Activated CD4-positive, alpha-beta T cell treated with anti-CD3 and anti-CD28 coated beads, Interleukin-2, amount 10 ng/mL, durations not matched to agents 7 days and 5 days (primary cell): Measurements from ENCODE around the gene RBM4B. TPM values are rescaled to one million over a fixed set of nuclear protein-coding genes. Genes with fewer than 3 reads are reported as not detected.
"Not testable (repeated sequence)": the region's sequence is repeated elsewhere in the genome, so short reads cannot be mapped to it uniquely, and the experiment has no call there.

Experiments used
- CTCF ChIA-PET: fragments of 350-600 bp; sonication (Branson Sonifier 250); formaldehyde crosslinking; loops from one replicate; lab custom pipeline; 2021; ENCODE audit warnings: antibody characterized with exemption; lab: Charles Lee
- POLR2A ChIA-PET: fragments of 350-600 bp; sonication (Branson Sonifier 250); formaldehyde crosslinking; loops from one replicate; lab custom pipeline; 2021; ENCODE audit warnings: antibody characterized with exemption; lab: Charles Lee
- DNase-seq: peaks from one replicate; pipeline ENCODE4 v3.0.0-alpha.2; 2020
- H3K27ac Mint-ChIP-seq: one replicate; pipeline ENCODE4 v1.8.0; 2021; ENCODE audit warnings: mild to moderate bottlenecking, moderate library complexity, mixed read lengths
- H3K27me3 Mint-ChIP-seq: one replicate; pipeline ENCODE4 v1.8.0; 2021; ENCODE audit warnings: mixed read lengths
- H3K36me3 Mint-ChIP-seq: one replicate; pipeline ENCODE4 v1.8.0; 2021; ENCODE audit warnings: low read depth, mixed read lengths
- H3K4me1 Mint-ChIP-seq: one replicate; pipeline ENCODE4 v1.8.0; 2021; ENCODE audit warnings: mixed read lengths
- H3K4me3 Mint-ChIP-seq: one replicate; pipeline ENCODE4 v1.8.0; 2021; ENCODE audit warnings: mild to moderate bottlenecking, moderate library complexity, mixed read lengths
- H3K9me3 Mint-ChIP-seq: one replicate; pipeline ENCODE4 v1.8.0; 2021; ENCODE audit warnings: mixed read lengths
- total RNA-seq, 2 experiments: library from RNA; stranded (reverse); gene quantifications; one replicate each; pipeline ENCODE4 v1.2.3, GENCODE V29; 2021

RBM4B gene
- total RNA-seq, 2 experiments from 2014 or later, result 18.1 to 20.4 TPM

DNA sequence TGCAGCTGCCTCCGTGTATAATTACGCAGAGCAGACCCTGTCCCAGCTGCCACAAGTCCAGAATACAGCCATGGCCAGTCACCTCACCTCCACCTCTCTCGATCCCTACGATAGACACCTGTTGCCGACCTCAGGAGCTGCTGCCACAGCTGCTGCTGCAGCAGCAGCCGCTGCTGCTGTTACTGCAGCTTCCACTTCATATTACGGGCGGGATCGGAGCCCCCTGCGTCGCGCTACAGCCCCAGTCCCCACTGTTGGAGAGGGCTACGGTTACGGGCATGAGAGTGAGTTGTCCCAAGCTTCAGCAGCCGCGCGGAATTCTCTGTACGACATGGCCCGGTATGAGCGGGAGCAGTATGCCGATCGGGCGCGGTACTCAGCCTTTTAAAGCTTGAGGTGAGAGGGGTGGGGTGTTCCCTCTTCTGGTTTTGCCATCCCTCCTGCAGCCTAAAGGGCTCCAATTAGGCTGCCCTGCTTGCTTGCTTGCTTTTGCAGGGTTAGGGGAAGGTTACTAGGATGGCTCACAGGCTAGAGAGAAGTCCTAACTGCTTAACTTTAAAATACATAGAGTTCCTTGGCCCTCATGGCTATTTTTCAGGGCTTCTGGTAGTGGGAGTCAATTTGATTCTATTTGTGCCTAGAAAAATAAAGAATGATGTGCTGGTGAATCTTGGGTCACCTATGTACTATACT, 33.8 kb downstream of the RBM4B start:
- no peak overlapping the region for H3K4me3 Mint-ChIP-seq
- no peaks in the 10 kb centered on the region for H3K27me3 Mint-ChIP-seq
- DNase-seq, result no peak
- CTCF ChIA-PET, result no interaction called here
- H3K4me1 Mint-ChIP-seq, result peaks cover 82% of the 10 kb centered on the region
- H3K27ac Mint-ChIP-seq, result no peak overlapping the region
- no peaks in the 10 kb centered on the region for H3K9me3 Mint-ChIP-seq
- POLR2A ChIA-PET, result no interaction called here
- peaks cover 90% of the 10 kb centered on the region for H3K36me3 Mint-ChIP-seq

DNA sequence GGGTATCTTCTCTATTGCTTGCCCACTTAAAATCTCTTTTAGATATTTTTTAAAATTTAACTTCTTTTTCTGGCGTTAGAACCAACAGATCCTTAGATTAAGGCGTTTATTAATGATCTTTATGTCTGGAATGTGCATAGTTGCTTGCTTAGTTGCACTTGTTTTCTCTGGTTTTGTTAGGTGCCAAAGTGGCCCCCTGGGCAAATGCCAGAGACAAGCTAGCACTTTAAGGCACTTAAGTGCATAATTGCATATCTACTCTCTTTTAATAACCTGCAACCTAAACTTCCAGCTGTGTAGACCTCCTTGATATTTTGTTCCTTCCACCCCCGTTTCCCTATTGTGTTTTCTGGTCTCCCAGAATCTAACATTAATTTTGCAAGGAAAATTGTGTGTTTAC, 35.9 kb downstream of the RBM4B start:
- CTCF ChIA-PET, result interaction anchor here (1.0 to 3.8 kb wide), 2 partner anchors 23 to 36 kb away, joined by 3 to 17 read pairs; partner anchors contain the start of gene RBM4B
- H3K27ac Mint-ChIP-seq, result no peak overlapping the region
- no peaks in the 10 kb centered on the region for H3K9me3 Mint-ChIP-seq
- peak overlapping the region; percentile 91 for H3K4me3 Mint-ChIP-seq
- H3K27me3 Mint-ChIP-seq, result no peaks in the 10 kb centered on the region
- peaks cover 88% of the 10 kb centered on the region for H3K4me1 Mint-ChIP-seq
- peaks cover 90% of the 10 kb centered on the region for H3K36me3 Mint-ChIP-seq
- POLR2A ChIA-PET, result no interaction called here
- no peak for DNase-seq

DNA sequence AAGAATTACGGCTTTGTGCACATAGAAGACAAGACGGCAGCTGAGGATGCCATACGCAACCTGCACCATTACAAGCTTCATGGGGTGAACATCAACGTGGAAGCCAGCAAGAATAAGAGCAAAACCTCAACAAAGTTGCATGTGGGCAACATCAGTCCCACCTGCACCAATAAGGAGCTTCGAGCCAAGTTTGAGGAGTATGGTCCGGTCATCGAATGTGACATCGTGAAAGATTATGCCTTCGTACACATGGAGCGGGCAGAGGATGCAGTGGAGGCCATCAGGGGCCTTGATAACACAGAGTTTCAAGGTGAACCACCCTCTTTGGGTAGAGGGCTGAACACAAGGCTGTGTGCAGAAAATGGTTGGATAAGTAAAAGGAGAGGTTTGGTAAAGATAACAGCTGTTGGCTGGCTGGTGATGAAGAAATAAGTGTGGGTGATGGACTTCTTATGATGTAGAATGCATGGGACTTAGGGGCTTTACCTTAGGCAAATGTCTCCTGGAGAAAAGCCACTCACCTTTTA, 37.8 kb downstream of the RBM4B start:
- peaks cover 72% of the 10 kb centered on the region for H3K36me3 Mint-ChIP-seq
- not testable (repeated sequence) for DNase-seq, H3K27me3 Mint-ChIP-seq, H3K9me3 Mint-ChIP-seq
- peak overlapping the region; percentile 91 for H3K4me3 Mint-ChIP-seq
- ChIA-PET POLR2A (interaction anchor here (0.7 kb wide), 1 partner anchor 46 kb away, joined by 3 read pairs; no protein-coding TSS in a partner anchor), CTCF (interaction anchor here (1.2 to 3.8 kb wide), 4 partner anchors 13 to 38 kb away, joined by 3 to 23 read pairs (median 14); partner anchors contain the start of gene RBM4B)
- H3K4me1 Mint-ChIP-seq, result peaks cover 74% of the 10 kb centered on the region
- H3K27ac Mint-ChIP-seq, result peak overlapping the region; percentile 96

DNA sequence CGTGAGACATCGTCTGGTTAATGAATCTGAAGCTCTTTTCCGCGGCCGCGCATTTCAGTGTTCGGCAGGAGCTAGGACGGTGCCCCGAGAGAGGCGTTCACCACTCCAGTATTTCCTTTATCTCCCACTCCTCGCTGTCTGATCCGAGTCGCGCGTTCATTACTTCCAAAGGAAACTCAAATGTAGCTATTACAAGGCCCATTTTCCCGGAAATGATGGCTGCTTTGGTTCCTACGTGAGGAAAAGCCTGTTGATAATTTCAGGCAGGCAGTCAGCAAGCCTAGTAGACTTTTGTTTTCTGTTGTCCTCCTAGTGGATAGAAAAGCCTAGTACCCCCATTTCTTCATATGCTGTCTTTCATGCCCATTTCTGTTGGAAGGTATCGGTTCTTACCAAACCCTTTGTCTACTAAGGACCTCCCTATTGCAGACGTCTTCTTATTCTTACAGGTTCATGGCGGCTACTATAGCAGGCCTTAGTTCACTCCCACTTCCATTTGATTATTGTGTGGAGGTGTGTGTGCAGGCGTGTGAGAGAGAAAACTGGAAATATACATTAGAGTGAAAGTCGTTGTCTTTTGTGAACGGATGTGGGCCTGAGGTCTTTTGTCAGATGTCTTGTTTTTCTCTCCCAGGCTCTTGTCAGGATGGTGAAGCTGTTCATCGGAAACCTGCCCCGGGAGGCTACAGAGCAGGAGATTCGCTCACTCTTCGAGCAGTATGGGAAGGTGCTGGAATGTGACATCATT, 38.4 kb downstream of the RBM4B start:
- Mint-ChIP-seq H3K27me3 (no peaks in the 10 kb centered on the region), H3K4me1 (peaks cover 71% of the 10 kb centered on the region), H3K27ac (peak overlapping the region; percentile 96), H3K9me3 (no peaks in the 10 kb centered on the region), H3K4me3 (peak overlapping the region; percentile 91), H3K36me3 (peaks cover 71% of the 10 kb centered on the region)
- peak; percentile 46 for DNase-seq
- POLR2A ChIA-PET, result interaction anchor here (0.6 to 0.7 kb wide), 2 partner anchors 9 to 47 kb away, joined by 3 read pairs; no protein-coding TSS in a partner anchor
- CTCF ChIA-PET, result interaction anchor here (0.8 to 3.8 kb wide), 11 partner anchors 9 to 230 kb away, joined by 3 to 23 read pairs (median 4); partner anchors contain the start of gene RBM4B

DNA sequence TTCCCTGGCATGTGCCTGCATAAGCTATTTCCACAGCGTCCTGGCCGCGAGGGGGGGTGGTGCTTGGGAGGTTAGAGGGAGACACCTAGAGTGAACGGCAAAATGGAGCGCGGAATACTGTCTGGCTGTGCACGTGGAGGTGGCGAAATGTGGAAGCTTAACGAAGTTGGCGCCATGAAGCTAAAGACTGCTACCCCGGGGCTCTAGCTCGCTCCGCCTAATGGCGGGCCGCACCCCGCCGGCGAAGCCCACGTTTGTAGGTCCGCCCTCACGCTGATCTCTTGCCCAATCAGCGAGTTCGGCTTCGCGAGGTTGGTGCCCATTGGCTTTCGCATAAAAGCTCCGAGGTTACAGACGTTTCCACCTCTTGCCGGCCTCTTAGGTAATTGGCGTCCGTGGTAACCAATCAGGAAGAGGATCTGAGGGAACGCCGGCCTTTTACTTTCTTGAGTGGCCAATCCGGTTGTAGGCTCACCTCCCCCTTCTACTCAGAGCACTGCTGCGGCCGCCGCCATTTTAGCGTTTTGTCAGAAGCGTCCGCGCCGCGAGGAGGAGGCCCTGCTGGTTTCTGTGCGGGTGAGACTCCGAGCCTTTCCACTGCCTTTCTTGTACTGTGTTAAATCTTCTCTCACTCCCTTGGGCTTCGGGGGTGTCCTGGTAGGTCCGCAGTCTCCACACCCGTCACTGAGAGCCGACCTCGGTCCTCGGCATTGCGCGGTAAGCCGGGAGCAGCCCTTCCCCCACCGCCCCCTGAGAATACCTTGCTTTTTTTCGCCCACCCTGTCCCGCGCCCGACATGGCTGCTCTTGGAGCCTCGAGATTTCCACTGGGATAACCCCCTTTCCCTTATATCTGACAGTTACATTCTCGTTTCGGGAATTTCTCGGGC, 39.3 kb downstream of the RBM4B start, which contains the start of gene RBM4:
Gene RBM4 (plus strand): TSS at position 527 of the 889 bp plus-strand sequence. CDS start 1,009 bp downstream, outside the sequence.
- Mint-ChIP-seq H3K4me3 (peak within 1 kb of the TSS; percentile 91), H3K4me1 (peaks cover 63% of the 10 kb centered on the region), H3K27ac (peak within 1 kb of the TSS; percentile 96), H3K36me3 (peaks cover 66% of the 10 kb centered on the region), H3K27me3 (no peaks in the 10 kb centered on the region), H3K9me3 (no peaks in the 10 kb centered on the region)
- CTCF ChIA-PET, result interaction anchor here (0.6 to 3.8 kb wide), 19 partner anchors 9 to 1370 kb away, joined by 3 to 23 read pairs (median 4); partner anchors contain the start of genes RBM14 and RBM4B
- peak; percentile 99 for DNase-seq
- POLR2A ChIA-PET, result interaction anchor here (0.5 to 1.2 kb wide), 10 partner anchors 8 to 568 kb away, joined by 3 to 8 read pairs (median 4); partner anchors contain the start of genes NPAS4 and PELI3

DNA sequence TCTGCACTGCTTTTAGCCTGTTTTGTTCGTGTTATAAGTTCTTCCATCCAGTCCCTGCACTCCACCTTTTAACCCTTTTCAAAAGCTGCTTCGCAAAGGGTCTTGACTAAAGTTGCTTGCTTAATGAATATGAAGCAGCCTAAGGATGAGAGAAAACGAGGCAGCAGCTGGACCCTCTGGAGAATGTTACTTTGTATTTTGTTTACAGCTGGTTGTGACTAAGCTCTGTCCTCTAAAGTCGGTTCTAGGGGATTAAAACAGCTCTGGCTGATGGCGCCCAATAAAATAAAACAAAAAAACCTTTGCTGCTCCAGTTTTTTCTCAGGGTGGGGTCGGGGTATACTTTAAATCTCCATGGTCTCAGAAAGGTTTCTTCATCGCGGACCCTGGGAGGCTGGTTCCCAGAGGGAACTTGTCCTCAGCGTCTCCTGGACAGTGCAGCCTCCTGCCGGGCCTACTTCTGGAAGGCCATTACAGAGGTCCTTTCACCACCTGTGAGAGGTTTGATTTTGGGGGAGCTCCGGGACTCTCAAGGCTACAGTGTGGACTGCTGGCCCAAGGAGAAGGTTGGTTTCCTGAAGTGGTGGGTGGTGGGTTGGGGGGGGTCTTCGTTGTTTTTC, 40.0 kb downstream of the RBM4B start:
- Mint-ChIP-seq H3K4me3 (peak overlapping the region; percentile 91), H3K36me3 (peaks cover 65% of the 10 kb centered on the region), H3K27ac (peak overlapping the region; percentile 96), H3K4me1 (peaks cover 56% of the 10 kb centered on the region), H3K9me3 (no peaks in the 10 kb centered on the region), H3K27me3 (no peaks in the 10 kb centered on the region)
- no peak for DNase-seq
- POLR2A ChIA-PET, result interaction anchor here (0.5 to 1.2 kb wide), 9 partner anchors 12 to 567 kb away, joined by 3 to 8 read pairs (median 4); partner anchors contain the start of genes NPAS4 and PELI3
- CTCF ChIA-PET, result interaction anchor here (0.7 to 3.8 kb wide), 17 partner anchors 9 to 971 kb away, joined by 3 to 23 read pairs (median 4); partner anchors contain the start of genes RBM14 and RBM4B

DNA sequence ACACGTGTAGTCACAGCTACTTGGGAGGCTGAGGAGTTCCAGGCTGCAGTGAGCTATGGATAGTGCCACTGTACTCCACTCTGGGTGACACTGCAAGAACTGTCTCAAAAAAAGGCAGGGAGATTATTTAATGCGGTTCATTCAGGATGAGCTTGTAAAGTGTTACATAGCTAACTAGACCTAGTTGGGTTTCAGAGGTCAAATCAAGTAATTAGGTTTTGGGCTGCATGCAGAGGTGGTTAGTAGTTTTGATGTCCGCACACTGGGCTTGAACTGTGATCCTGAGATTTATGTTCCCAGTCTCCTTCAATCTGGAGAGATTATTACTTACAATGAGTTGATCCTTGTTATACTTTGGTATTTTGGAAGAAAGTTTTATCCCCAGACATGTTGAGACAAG, 41.3 kb downstream of the RBM4B start:
- Mint-ChIP-seq H3K36me3 (peaks cover 60% of the 10 kb centered on the region), H3K4me1 (peaks cover 48% of the 10 kb centered on the region), H3K9me3 (no peaks in the 10 kb centered on the region), H3K27me3 (no peaks in the 10 kb centered on the region), H3K27ac (no peak overlapping the region), H3K4me3 (no peak overlapping the region)
- DNase-seq, result no peak
- ChIA-PET CTCF (interaction anchor here (0.6 to 0.9 kb wide), 3 partner anchors 20 to 76 kb away, joined by 4 to 5 read pairs (median 5); partner anchors contain the start of gene RBM14), POLR2A (no interaction called here)

DNA sequence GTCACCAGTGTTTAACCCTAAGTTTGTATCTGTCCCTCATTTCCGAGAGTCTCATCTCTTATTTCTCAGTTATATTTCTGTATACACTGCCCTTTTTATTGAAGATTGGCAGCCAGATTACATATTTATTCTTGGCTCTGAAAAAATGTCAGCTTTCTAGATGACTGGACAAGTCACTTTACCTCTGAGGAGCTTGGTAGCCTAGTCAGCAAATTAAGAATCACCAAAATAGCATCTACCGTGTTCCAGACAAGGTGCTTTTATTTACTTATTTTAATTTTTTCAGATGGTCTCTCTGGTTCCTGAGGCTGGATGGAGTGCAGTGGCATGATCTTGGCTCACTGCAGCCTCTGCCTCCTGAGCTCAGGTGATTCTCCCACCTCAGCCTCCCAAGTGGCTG, 44.7 kb downstream of the RBM4B start:
- Mint-ChIP-seq H3K4me1 (peaks cover 28% of the 10 kb centered on the region), H3K36me3 (peaks cover 51% of the 10 kb centered on the region), H3K27me3 (no peaks in the 10 kb centered on the region), H3K9me3 (no peaks in the 10 kb centered on the region), H3K27ac (no peak overlapping the region), H3K4me3 (no peak overlapping the region)
- DNase-seq, result no peak
- CTCF ChIA-PET, result interaction anchor here (0.7 to 1.7 kb wide), 2 partner anchors 9 to 14 kb away, joined by 3 read pairs; no protein-coding TSS in a partner anchor
- POLR2A ChIA-PET, result interaction anchor here (0.8 kb wide), 1 partner anchor 16 kb away, joined by 7 read pairs; the partner anchor contains the start of gene RBM14

DNA sequence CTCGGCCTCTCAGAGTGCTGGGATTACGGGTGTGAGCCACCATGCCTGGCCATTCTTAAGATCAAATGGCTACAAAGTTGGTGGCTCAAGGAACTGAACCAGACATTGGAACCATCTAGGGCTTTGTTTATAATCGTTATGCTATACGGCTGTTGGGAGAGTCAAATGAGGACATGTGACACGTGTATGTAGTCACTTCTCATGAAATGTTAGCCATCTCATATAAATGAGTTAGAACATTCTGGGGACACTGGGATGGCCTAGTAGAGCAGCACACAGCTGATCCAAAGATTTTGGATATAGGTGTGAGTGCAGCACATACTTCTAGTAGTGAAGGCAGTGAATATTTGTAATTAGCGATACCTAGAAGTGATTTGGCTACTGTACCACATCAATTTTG, 45.8 kb downstream of the RBM4B start:
- Mint-ChIP-seq H3K27ac (no peak overlapping the region), H3K4me3 (no peak overlapping the region), H3K36me3 (peaks cover 57% of the 10 kb centered on the region), H3K27me3 (no peaks in the 10 kb centered on the region), H3K4me1 (peaks cover 19% of the 10 kb centered on the region), H3K9me3 (no peaks in the 10 kb centered on the region)
- ChIA-PET CTCF (interaction anchor here (1.6 kb wide), 1 partner anchor 11 kb away, joined by 9 read pairs; no protein-coding TSS in a partner anchor), POLR2A (no interaction called here)
- DNase-seq, result no peak

DNA sequence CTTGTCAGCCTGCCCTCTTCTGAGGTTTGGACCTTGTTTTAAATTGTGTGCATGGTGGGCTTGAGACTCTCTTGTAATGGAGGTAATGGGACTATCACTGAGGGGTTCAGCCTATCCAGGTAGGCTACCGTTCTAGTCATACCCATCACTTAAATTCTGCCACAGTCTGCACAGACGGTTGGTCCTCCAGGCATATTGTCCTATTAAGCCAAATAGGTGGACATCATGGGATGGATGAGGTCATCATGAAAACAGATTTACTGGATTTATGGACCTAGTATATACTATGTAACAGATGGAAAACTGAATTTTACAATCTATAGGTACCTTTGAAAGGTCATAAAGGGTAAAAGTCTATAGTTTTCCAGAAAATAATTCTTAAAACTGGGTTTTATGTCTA, 48.3 kb downstream of the RBM4B start:
- H3K4me1 Mint-ChIP-seq, result peaks cover 11% of the 10 kb centered on the region
- H3K36me3 Mint-ChIP-seq, result peaks cover 73% of the 10 kb centered on the region
- ChIA-PET POLR2A (no interaction called here), CTCF (interaction anchor here (0.6 to 1.6 kb wide), 2 partner anchors 8 to 12 kb away, joined by 3 to 8 read pairs; no protein-coding TSS in a partner anchor)
- DNase-seq, result no peak
- no peaks in the 10 kb centered on the region for H3K9me3 Mint-ChIP-seq
- H3K27me3 Mint-ChIP-seq, result no peaks in the 10 kb centered on the region
- H3K27ac Mint-ChIP-seq, result no peak overlapping the region
- H3K4me3 Mint-ChIP-seq, result no peak overlapping the region

DNA sequence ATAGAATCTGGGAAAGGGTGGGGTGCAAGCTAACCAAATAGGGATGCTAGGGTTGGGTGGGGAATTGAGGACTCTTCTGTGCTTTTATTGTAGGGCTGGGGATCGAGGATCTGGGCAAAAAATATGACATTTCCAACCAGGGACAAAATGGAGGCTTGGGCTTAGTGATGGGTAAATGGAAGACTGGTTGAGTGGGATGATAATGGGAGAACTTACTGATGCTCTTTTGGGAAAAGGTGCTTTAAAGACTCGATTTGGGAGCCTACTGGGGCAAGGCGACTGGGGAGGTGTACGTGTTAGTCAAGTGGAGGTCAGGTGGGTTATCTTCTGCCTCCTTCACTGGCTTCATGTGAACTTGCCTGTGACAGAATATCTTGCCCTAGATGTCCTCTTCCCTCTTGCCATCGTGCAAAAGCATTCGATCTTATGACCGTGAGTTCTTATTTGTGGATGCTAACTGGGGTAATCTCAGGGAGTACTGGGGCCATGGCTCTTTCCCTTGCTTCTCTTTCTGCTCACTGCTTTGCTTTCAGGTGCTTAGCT, 49.6 kb downstream of the RBM4B start:
- H3K27me3 Mint-ChIP-seq, result no peaks in the 10 kb centered on the region
- H3K9me3 Mint-ChIP-seq, result no peaks in the 10 kb centered on the region
- ChIA-PET POLR2A (no interaction called here), CTCF (interaction anchor here (0.7 to 1.6 kb wide), 3 partner anchors 9 to 10 kb away, joined by 3 to 8 read pairs (median 3); partner anchors contain the start of gene RBM4)
- no peak for DNase-seq
- H3K4me1 Mint-ChIP-seq, result peaks cover 18% of the 10 kb centered on the region
- no peak overlapping the region for H3K27ac Mint-ChIP-seq
- H3K4me3 Mint-ChIP-seq, result no peak overlapping the region
- peaks cover 76% of the 10 kb centered on the region for H3K36me3 Mint-ChIP-seq
